Mammary epithelial cell (primary cell): ENCODE results near the gene ZNF366.

Experiments
- CTCF ChIP-seq, 2 donors: IDR thresholded peaks in 1 of 2; conservative IDR thresholded peaks in 1 of 2; 2 replicates each; pipeline ENCODE4 v1.5.1; 2011 to 2012; ENCODE audit warnings: inconsistent platforms in 2 of 2, low read length in 2 of 2, mild to moderate bottlenecking in 2 of 2, control low read depth in 1 of 2, low read depth in 1 of 2; ENCODE audit not compliant: insufficient read depth in 1 of 2; ENCODE audit errors: extremely low read depth in 1 of 2
- EZH2 ChIP-seq: IDR thresholded peaks from 2 replicates; pipeline ENCODE4 v1.6.1; 2012; ENCODE audit warnings: low read length, inconsistent platforms, borderline replicate concordance

- TF ChIP-seq CTCF (conservative IDR thresholded peaks at IDR 0.05 in 1 of 2, IDR thresholded peaks at IDR 0.05 in 1 of 2; ENCODE audit: extremely low read depth in 1 of 2, insufficient read depth in 1 of 2, low read depth in 1 of 2, low read length in 2 of 2) (no peak), EZH2 (no peak)
These were observed 30.0 kb downstream of the ZNF366 start for GRCh38 chr5:72477176-72477575.
